Suprapubic skin (tissue), 3 donors: ENCODE results near the gene IL23A.

Experiments used
- POLR2A ChIP-seq, 2 donors: fragments of 450-650 bp; IDR thresholded peaks; one replicate each; pipeline ENCODE4 v1.6.1; 2017; ENCODE audit warnings: antibody characterized with exemption in 2 of 2, mild to moderate bottlenecking in 2 of 2, moderate library complexity in 2 of 2
- TF ChIP-seq, protein P1 (sequence below), 2 donors: fragments of 200-600 bp in 1 of 2; fragments of 450-650 bp in 1 of 2; sonication (generic) in 1 of 2; IDR thresholded peaks; one replicate each; pipeline ENCODE4 v1.5.1; 2016 to 2019; ENCODE audit warnings: antibody characterized with exemption in 2 of 2, mild to moderate bottlenecking in 1 of 2, moderate library complexity in 1 of 2

DNA sequence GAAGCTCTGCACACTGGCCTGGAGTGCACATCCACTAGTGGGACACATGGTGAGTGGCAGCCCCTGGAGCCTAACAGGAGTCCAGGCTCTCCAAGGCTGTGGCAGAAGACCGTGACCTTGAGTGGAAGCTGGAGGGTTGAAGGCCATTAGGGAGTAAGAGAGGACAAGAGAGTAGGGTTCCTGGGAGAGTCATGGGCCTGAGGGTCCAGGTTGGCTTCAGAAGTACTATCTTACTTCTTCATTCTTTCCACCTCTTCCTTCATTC is 406 bp downstream of the IL23A start:
- TF ChIP-seq, protein P1, sequence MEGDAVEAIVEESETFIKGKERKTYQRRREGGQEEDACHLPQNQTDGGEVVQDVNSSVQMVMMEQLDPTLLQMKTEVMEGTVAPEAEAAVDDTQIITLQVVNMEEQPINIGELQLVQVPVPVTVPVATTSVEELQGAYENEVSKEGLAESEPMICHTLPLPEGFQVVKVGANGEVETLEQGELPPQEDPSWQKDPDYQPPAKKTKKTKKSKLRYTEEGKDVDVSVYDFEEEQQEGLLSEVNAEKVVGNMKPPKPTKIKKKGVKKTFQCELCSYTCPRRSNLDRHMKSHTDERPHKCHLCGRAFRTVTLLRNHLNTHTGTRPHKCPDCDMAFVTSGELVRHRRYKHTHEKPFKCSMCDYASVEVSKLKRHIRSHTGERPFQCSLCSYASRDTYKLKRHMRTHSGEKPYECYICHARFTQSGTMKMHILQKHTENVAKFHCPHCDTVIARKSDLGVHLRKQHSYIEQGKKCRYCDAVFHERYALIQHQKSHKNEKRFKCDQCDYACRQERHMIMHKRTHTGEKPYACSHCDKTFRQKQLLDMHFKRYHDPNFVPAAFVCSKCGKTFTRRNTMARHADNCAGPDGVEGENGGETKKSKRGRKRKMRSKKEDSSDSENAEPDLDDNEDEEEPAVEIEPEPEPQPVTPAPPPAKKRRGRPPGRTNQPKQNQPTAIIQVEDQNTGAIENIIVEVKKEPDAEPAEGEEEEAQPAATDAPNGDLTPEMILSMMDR (IDR thresholded peaks at IDR 0.05): no peak
- TF ChIP-seq POLR2A (IDR thresholded peaks at IDR 0.05): no peak
